K562 (cell line): ENCODE results near the gene WNT6. TPM values are rescaled to one million over a fixed set of nuclear protein-coding genes. Genes with fewer than 3 reads are reported as not detected.
A peak's percentile ranks its signal among the peaks of the same experiment; 100 is the strongest.

ENCODE experiments used
- ATAC-seq: fragments of 200-7000 bp; cut with Tn5 transposase; 3 replicates; pipeline ENCODE4 v1.9.1; 2020; ENCODE audit warnings: moderate library complexity
- BruUV-seq: library from RNA; stranded (reverse); fragments of 400-500 nt; replicated peaks from 2 replicates; lab custom pipeline; 2021; lab: Mats Ljungman, UMichigan
- CTCF ChIA-PET: fragments of 300-600 bp; formaldehyde crosslinking; extraction: SDS; loops from one replicate; lab custom pipeline; 2021; ENCODE audit warnings: low intra/inter-chr PET ratio; lab: Yijun Ruan, JAX
- POLR2A ChIA-PET: fragments of 300-600, 350-650 bp; sonication (Branson Sonifier 250); formaldehyde crosslinking; extraction: SDS; loops from one replicate; lab custom pipeline; 2021; ENCODE audit warnings: antibody characterized with exemption, inconsistent platforms; lab: Yijun Ruan, JAX
- DNase-seq, 4 experiments: peaks; one replicate each; pipeline versions ENCODE4 v3.0.0 to v3.0.0-alpha.2; 2011 to 2018; ENCODE audit warnings: low spot score in 3 of 4, mixed read lengths in 3 of 4; ENCODE audit errors: extremely low read depth in 1 of 4
- FAIRE-seq: peaks from 2 replicates; lab custom pipeline; 2011; peaks lifted over from hg19 to GRCh38; lab: Jason Lieb, UNC
- H2AFZ ChIP-seq: 2 replicates; pipeline ENCODE4 v1.6.0; 2011; ENCODE audit warnings: low read depth, low read length, control low read depth, inconsistent platforms
- H3K27ac ChIP-seq: fragments of 200-600 bp; 3 replicates; pipeline ENCODE4 v1.8.0; 2011; ENCODE audit warnings: low read depth, mild to moderate bottlenecking, control low read depth, inconsistent platforms, low read length, moderate library complexity, mixed read lengths; ENCODE audit errors: extremely low read depth
- H3K27me3 ChIP-seq, 2 experiments: fragments of 300-600 bp in 1 of 2; 2 replicates in 1 of 2; 3 replicates in 1 of 2; pipeline versions ENCODE4 v1.6.0 to v1.8.0; 2011; ENCODE audit warnings: inconsistent platforms in 2 of 2, low read length in 2 of 2, mild to moderate bottlenecking in 1 of 2, mixed read lengths in 1 of 2, moderate library complexity in 1 of 2; ENCODE audit not compliant: control insufficient read depth in 2 of 2, insufficient read depth in 2 of 2
- H3K36me3 ChIP-seq: fragments of 300-600 bp; 3 replicates; pipeline ENCODE4 v1.8.0; 2011; ENCODE audit warnings: mild to moderate bottlenecking, low read length, inconsistent platforms; ENCODE audit not compliant: control insufficient read depth, insufficient read depth
- H3K4me1 ChIP-seq, 2 experiments: fragments of 200-600 bp in 1 of 2; replicated peaks in 1 of 2; 2 replicates in 1 of 2; 3 replicates in 1 of 2; pipeline versions ENCODE4 v1.5.1 to v1.8.0; 2011; ENCODE audit warnings: inconsistent platforms in 2 of 2, low read length in 2 of 2, mild to moderate bottlenecking in 1 of 2, mixed read lengths in 1 of 2, moderate library complexity in 1 of 2; ENCODE audit not compliant: control insufficient read depth in 2 of 2, insufficient read depth in 2 of 2
- H3K4me2 ChIP-seq: 2 replicates; pipeline ENCODE4 v1.6.1; 2011; ENCODE audit warnings: low read length, control low read depth, inconsistent platforms, mixed read lengths; ENCODE audit not compliant: insufficient read depth
- H3K4me3 ChIP-seq: fragments of 200-600 bp; sonication (generic), shearing (Covaris generic); 2 replicates; pipeline ENCODE4 v1.5.1; 2016; ENCODE audit warnings: control low read depth, inconsistent platforms
- H3K79me2 ChIP-seq: fragments of 200-600 bp; 3 replicates; pipeline ENCODE4 v1.8.0; 2011; ENCODE audit warnings: low read length, inconsistent platforms; ENCODE audit not compliant: control insufficient read depth, insufficient read depth
- H3K9ac ChIP-seq, 2 experiments: 2 replicates each; pipeline versions ENCODE4 v1.6.0 to v1.6.1; 2011; ENCODE audit warnings: low read depth in 2 of 2, low read length in 2 of 2, control low read depth in 1 of 2, inconsistent platforms in 1 of 2, mild to moderate bottlenecking in 1 of 2, mixed read lengths in 1 of 2; ENCODE audit not compliant: insufficient read depth in 1 of 2
- H3K9me1 ChIP-seq: one replicate; pipeline ENCODE4 v1.6.0; 2011; ENCODE audit warnings: inconsistent platforms, mild to moderate bottlenecking, low read length, moderate library complexity; ENCODE audit not compliant: control insufficient read depth, insufficient read depth
- H3K9me3 ChIP-seq: replicated peaks from 2 replicates; pipeline ENCODE4 v1.5.1; 2011; ENCODE audit warnings: low read depth, low read length, inconsistent platforms; ENCODE audit not compliant: control insufficient read depth, insufficient read depth
- H4K20me1 ChIP-seq: replicated peaks from 2 replicates; pipeline ENCODE4 v1.6.1; 2011; ENCODE audit warnings: low read length, inconsistent platforms, mixed read lengths; ENCODE audit not compliant: control insufficient read depth, insufficient read depth
- ARID1B ChIP-seq: fragments of 450-650 bp; IDR thresholded peaks from 2 replicates; pipeline ENCODE4 v1.6.1; 2016; ENCODE audit warnings: antibody characterized with exemption, mild to moderate bottlenecking, inconsistent platforms
- ARID3A ChIP-seq: IDR thresholded peaks from 2 replicates; pipeline ENCODE4 v1.6.1; 2012; ENCODE audit warnings: low read depth, low read length, improper control_type of control experiment, borderline replicate concordance
- ATF6 ChIP-seq: sonication (generic); formaldehyde crosslinking; IDR thresholded peaks from 2 replicates; pipeline ENCODE4 v1.4.0; 2020; ENCODE audit warnings: mild to moderate bottlenecking, missing genetic modification reagents
- CBFA2T3 ChIP-seq: fragments of 450-650 bp; IDR thresholded peaks from 2 replicates; pipeline ENCODE4 v1.6.1; 2017
- CHAMP1 ChIP-seq: fragments of 450-650 bp; IDR thresholded peaks from 2 replicates; pipeline ENCODE4 v1.6.1; 2016; ENCODE audit warnings: mild to moderate bottlenecking
- ILK ChIP-seq: fragments of 450-650 bp; IDR thresholded peaks from 2 replicates; pipeline ENCODE4 v1.6.1; 2016; ENCODE audit warnings: missing genetic modification characterization, low read depth, mild to moderate bottlenecking, missing compliant biosample characterization, moderate library complexity, borderline replicate concordance
- NR2C2 ChIP-seq, 2 experiments: fragments of 200-800 bp in 1 of 2; sonication (Bioruptor generic) in 1 of 2; sonication (generic) in 1 of 2; formaldehyde crosslinking in 1 of 2; IDR thresholded peaks; 2 replicates each; pipeline versions ENCODE4 v1.6.1 to v1.8.0; 2016 to 2022; ENCODE audit warnings: mild to moderate bottlenecking in 1 of 2, missing compliant biosample characterization in 1 of 2, missing genetic modification characterization in 1 of 2, missing genetic modification reagents in 1 of 2
- RB1 ChIP-seq: fragments of 450-650 bp; IDR thresholded peaks from 2 replicates; pipeline ENCODE4 v1.6.1; 2017; ENCODE audit warnings: low read depth, mild to moderate bottlenecking
- SOX6 ChIP-seq: fragments of 450-650 bp; IDR thresholded peaks from 2 replicates; pipeline ENCODE4 v1.6.1; 2014; ENCODE audit warnings: mild to moderate bottlenecking
- SREBF2 ChIP-seq: sonication (generic); formaldehyde crosslinking; IDR thresholded peaks from 2 replicates; pipeline ENCODE4 v1.4.0; 2020; ENCODE audit warnings: mild to moderate bottlenecking, missing genetic modification reagents
- STAT5A ChIP-seq: IDR thresholded peaks from 2 replicates; pipeline ENCODE4 v1.6.1; 2012; ENCODE audit warnings: low read length, inconsistent platforms, borderline replicate concordance
- TAL1 ChIP-seq: fragments of 450-650 bp; IDR thresholded peaks from 2 replicates; pipeline ENCODE4 v1.6.1; 2016; ENCODE audit warnings: mild to moderate bottlenecking
- U2AF2 ChIP-seq: fragments of 200-400 bp; formaldehyde crosslinking; optimal IDR thresholded peaks from 2 replicates; pipeline ENCODE3; 2017; ENCODE audit warnings: low read depth, mild to moderate bottlenecking, low read length
- USF2 ChIP-seq: sonication (generic); formaldehyde crosslinking; IDR thresholded peaks from 2 replicates; pipeline ENCODE4 v1.5.0; 2020; ENCODE audit warnings: missing genetic modification reagents
- ZBTB8A ChIP-seq: fragments of 450-650 bp; IDR thresholded peaks from 2 replicates; pipeline ENCODE4 v1.6.1; 2018; ENCODE audit warnings: mild to moderate bottlenecking, moderate library complexity; ENCODE audit not compliant: partially characterized antibody
- ZNF354B ChIP-seq: fragments of 250-450 bp; sonication (Bioruptor Pico); IDR thresholded peaks from 2 replicates; pipeline ENCODE4 v1.4.0; 2020
- WGBS: fragments of 100-300 bp; shearing (Covaris generic); methylation state at CpG from one replicate; pipeline ENCODE4 v1.1.6; 2016; ENCODE audit warnings: low coverage, mixed read lengths; ENCODE audit not compliant: insufficient coverage; ENCODE audit errors: missing lambda C conversion rate; 5-methylcytosine and 5-hydroxymethylcytosine counted together
- in situ Hi-C: fragments of 300-500 bp; cut with MboI; formaldehyde crosslinking; loops from 4 replicates; pipeline ENCODE4 v1.15.0; 2018; ENCODE audit warnings: inconsistent platforms, mixed read lengths
- intact Hi-C: fragments of 100-400 bp; cut with micrococcal nuclease; formaldehyde crosslinking; loops from 2 replicates; pipeline ENCODE4 v1.14.2; 2022
- polyA plus RNA-seq, 8 experiments: library from polyadenylated mRNA; depleted of rRNA in 4 of 8; stranded (reverse) in 5 of 8; unstranded in 3 of 8; fragments of >200 nt; fragmentation: Nextera tagmentation in 2 of 8; fragmentation: Illumina TruSeq in 1 of 8; extraction: Ambion mirVana in 2 of 8; extraction: Trizol in 1 of 8; gene quantifications; 2 replicates each; pipeline versions ENCODE4 v1.2.1 to v1.2.3, GENCODE V29; 2011 to 2014; ENCODE audit warnings: inconsistent platforms in 1 of 8, missing spikeins in 1 of 8
- total RNA-seq, 7 experiments: library from RNA; depleted of rRNA in 6 of 7; stranded (reverse); fragments of >200 nt in 6 of 7; fragmentation: Illumina TruSeq in 2 of 7; extraction: Trizol in 2 of 7; gene quantifications; 2 replicates each; pipeline versions ENCODE4 v1.2.1 to v1.2.3, GENCODE V29; 2011 to 2021; ENCODE audit warnings: low replicate concordance in 1 of 7

WNT6 gene
- total and polyA plus RNA-seq, 9 of the 15 experiments (the other 6 are each of a cell fraction or from before 2014, with no cell fraction given) = not detected

GRCh38 chr2:218875692-218876246 is 16.2 kb downstream of the WNT6 start:
- Histone ChIP-seq H3K9ac (no peak overlapping the region), H3K27me3 (peaks cover 3 to 32% of the 10 kb centered on the region in 2 experiments; a peak in 3 of 5 replicates), H3K36me3 (no peaks in the 10 kb centered on the region), H3K79me2 (no peaks in the 10 kb centered on the region), H3K4me3 (no peak overlapping the region), H2AFZ (no peak overlapping the region), H4K20me1 (peaks cover 3% of the 10 kb centered on the region; the same call in 1 of the 2 replicates), H3K4me1 (peaks cover 0 to 22% of the 10 kb centered on the region in 2 experiments; a peak in 3 of 5 replicates), H3K4me2 (no peak overlapping the region), H3K9me3 (no peaks in the 10 kb centered on the region), H3K27ac (no peak overlapping the region), H3K9me1 (no peaks in the 10 kb centered on the region)
- FAIRE-seq (no peak), DNase-seq (peak in 1 of 4 experiments; percentile 21), ATAC-seq (no peak)
- in situ Hi-C loops (no loop called here), intact Hi-C loops (loop anchor here (1.0 to 5.0 kb wide), 2 partner anchors 23 to 102 kb away; no protein-coding TSS in a partner anchor)
- WGBS = 0% methylated on average over 2 of the region's 2 CpGs
- BruUV-seq = no TSS peak
- POLR2A ChIA-PET = no interaction called here
- CTCF ChIA-PET = interaction anchor here (0.6 to 1.3 kb wide), 5 partner anchors 22 to 307 kb away, joined by 3 to 5 read pairs (median 4); no protein-coding TSS in a partner anchor
- TF ChIP-seq RB1 (no peak), TAL1 (peak; percentile 56), ARID3A (no peak), ZNF354B (CRISPR knock-in tag) (no peak), U2AF2 (no peak), SREBF2 (no peak), NR2C2 (CRISPR knock-in tag; IDR thresholded peaks at IDR 0.05) (no peak), NR2C2 (tag; IDR thresholded peaks at IDR 0.05) (no peak), CHAMP1 (no peak), USF2 (CRISPR knock-in tag) (0 out of 2 replicates have a peak, but pooled peaks have one; percentile 16), ZBTB8A (no peak), ATF6 (no peak), SOX6 (peak; percentile 90), STAT5A (no peak), CBFA2T3 (peak; percentile 76), ARID1B (peak; percentile 63), ILK (tag) (no peak)
